DMS79 treated with DMSO at 0.1 percent for 48 hours (cell line): ENCODE measurements around the gene TRABD2B.
A peak's percentile ranks its signal among the peaks of the same experiment; 100 is the strongest.

Source experiments
- DNase-seq: peaks from one replicate; lab custom pipeline; 2025; lab: John Stamatoyannopoulos, UW

TRABD2B gene

DNA sequence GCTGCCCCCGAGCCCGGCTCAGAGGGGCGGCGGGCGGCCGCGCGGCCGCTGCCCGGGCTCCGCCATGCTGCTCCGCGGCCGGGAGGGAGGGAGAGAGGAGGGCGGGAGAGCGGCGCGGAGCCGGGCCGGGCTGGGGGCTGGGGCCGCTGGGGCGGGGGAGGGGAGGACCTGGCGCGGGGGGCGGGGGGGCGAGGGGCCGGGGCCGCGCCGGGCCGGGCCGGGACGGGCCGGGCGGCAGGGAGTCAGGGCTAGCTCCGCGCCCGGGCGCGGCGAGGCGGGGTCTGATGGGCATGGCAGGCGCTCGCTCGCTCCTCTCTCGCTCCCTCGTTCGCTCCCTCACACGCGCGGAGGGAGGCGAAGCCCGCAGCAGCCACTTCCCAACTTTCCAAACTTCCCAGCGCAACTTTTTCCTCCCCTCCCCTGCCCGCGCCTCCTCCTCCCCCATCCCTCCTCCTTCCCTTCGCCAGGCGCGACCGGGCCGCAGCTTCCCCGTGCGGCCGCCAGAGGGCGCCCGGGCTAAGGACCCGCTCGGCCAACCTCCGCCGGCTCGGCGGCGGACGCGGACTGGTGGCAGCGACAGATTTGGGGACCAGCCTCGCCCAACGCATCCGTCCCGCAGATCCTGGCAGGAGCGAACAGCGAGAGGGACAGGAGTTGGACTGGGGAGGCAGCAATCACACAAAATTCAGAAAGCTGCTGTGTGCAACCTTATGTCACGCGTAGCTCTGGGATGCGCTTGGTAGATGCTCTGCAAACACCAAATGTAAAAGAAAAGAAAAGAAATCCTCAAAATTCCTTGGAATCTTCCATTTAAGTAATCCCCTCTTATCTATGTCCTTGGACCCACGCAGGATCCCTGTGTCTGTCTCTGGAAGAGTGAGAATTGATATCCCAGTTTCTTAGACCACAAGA, at the start of gene TRABD2B:
Gene TRABD2B (minus strand): TSS at position 97 of the 912 bp plus-strand sequence.
- DNase-seq, result peak; percentile 39

DNA sequence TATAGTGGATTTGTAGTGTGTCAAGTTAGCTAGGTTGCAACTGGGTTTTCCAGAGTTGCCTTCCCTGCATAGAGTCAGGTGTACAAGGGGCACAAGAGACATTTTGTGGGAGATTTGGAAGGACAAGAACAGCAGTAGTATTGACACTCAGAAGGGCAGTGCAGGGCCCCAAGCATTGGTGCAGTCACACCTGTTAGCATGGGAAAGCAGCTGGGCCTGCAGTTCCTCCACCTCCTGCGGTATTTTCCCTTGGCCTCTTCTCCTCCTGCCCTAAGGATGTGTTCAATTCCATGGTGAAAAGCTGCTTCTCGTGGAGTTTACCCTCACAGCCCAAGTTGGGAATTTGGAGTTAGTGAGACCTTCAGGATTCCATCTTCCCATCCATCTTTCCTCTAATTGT, 47.1 kb upstream of the TRABD2B start:
- DNase-seq, result no peak

DNA sequence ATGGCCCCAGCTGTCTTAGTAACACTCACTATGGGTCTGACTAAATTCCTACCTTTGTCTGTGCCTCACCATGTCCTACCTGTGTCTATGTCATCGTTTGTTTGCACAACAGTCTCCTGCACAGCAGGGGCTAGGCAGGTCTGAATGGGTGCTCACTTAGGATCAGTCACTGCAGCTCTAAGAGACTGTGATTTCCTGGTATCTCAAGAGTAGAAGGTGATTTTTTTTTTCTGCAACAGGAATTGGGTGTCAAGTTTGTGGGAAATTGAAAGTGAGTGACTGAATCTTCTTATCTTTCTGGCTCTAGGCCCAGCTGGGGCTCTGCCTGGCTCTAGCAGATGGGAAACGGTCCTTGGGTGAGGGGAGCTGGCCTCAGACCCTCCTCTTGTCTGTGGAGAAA, 46.4 kb upstream of the TRABD2B start:
- DNase-seq, result peak; percentile 41

DNA sequence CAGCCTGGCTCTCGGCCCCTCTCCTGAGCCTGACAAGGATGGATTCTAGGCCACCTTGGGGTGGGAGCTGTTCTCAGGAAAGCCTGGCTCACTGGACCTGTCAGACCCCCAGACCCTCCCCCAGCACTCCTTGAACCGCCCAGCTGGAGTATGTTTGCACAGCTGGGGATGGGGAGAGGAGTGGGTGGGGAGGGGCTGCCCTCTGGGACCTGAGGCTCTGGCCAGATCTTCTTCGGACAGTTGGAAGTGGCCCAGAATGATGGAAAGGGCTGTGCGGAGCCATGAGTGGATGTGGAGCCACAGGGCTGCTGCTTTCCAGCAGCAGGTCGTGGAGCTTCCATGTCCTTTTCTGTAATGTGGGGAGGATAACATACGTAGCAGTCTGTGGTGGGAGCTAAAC, 43.0 kb upstream of the TRABD2B start:
- DNase-seq, result no peak

DNA sequence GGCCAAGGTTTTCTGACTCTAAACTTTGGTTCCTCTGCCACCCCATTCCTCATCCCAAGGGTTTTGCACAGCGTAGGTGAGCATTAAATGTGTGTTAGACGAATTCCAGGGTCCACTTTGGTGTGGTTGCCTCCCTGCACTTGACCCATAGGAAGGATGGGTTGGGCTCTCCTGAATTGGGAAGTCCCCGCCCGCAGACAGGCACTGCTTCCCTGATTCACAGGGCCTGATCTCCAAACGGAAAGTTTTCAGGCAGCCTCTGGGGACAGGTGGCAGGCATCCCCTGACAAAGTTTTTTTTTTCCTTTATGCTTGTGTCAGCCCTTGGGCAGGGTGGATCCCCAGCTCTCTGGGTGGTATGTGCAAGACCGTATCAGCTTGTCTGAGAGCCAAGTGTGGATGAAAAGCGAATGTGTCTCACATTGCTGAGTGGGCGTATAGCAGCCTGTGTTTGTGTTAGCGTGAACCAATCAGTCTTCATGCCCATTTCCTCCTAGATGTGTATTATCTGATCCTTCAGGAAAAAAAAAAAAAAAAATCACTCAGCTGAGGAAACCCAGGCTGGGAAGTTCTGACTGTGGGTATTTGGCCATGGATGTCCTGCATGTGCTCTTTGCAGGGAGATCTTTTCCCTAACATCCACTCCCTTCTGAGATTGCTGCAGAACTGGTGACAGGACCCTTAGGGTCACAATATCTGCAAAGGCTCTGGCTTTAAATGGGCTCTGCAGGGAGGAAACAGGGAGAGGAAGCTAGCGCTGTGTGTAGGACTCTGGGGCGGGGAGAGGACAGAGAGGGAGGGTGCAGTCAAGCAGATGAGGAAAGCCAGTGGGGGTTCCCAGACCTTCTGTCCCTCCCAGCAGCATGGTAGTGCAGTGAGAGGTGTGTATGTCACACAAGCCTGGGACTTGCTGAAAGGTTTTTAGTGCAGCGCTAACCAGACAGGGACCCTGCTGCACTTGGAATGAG, 42.2 kb upstream of the TRABD2B start:
- peak; percentile 33 for DNase-seq

DNA sequence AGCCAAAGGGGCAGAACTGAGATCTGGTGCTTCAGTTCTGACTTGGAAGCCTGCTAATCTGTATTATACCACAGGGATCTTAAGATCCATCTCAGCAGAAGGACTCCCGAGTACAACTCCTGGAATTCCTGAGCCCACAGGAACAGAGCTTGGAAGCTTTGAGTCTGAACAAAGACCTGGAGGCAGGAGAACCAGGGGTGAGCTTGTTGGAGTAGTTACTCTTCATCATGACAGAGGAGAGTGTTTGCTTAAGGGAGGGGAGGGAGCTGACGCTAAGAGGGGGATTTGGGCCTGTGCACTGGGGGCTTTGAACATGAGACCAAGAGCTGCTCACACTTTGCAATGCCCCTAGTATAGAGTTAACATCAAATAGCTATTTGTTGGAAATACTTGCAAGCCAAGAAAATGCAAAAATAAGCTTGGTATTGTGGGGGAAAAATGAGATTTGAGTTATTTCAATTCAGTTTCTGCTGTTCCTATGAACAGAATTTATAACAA, 41.1 kb upstream of the TRABD2B start:
- no peak for DNase-seq

DNA sequence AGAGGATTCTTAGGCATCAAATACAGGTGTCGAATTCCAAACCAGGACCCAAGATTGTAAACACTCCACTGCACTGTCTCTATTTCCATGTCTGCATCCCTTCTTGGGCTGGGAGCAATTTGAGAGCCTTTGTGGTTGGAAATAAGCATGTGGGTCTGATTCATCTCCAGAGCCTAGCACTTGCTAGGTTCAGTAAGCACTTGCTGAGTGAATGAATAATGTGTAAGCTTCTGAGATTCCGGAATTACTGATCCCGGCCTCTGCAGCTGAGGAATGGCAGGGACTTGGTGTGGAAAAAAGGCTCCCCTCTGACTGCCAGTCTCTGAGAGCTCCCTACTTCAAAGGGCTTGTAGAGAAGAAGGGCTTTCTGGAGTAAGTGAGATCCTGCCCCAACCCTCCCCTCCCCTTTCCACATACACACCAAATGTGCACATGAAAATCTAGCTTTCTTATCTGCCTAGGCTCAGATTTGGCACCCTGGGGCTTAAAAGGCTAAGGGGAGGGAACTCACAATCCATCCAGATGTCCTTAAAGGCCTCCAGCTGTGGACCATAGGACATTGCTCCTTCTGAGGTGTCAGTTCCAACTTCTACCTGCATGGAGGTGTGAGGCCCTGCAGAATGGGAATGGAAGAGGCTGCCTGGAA, 39.6 kb upstream of the TRABD2B start:
- DNase-seq, result peak; percentile 17

DNA sequence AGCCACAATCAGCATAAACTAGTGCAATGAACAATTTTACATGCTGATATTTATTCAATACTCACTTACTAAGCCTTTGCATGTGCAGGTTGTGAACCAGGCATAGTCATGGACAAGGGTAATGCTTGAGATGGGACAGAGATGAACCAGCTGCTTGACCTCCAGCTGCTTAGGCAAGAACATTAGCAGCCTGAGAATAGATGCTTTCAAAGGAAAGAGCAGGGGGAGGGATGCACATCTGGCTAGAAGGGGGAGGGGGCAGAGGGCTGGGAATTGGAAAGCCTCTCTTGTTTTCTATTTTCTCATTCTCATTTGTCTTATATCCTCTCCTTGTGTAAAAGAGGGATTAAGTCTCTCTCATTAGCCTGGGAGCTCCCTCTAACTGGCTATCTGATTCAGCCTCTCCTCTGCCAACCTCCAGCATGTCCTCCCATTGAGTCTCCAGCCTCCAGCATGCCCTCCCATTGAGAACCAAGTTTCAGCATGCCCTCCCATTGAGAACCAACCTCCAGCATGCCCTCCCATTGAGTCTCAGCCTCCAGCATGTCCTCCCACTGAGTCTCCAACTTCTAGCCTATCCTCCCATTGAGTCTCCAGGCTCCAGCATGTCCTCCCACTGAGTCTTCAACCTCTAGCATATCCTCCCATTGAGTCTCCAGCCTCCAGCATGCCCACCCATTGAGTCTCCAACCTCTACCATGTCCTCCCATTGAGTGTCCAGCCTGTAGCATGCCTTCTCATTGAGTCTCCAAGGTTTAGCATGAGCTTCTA, 38.4 kb upstream of the TRABD2B start:
- DNase-seq, result no peak

DNA sequence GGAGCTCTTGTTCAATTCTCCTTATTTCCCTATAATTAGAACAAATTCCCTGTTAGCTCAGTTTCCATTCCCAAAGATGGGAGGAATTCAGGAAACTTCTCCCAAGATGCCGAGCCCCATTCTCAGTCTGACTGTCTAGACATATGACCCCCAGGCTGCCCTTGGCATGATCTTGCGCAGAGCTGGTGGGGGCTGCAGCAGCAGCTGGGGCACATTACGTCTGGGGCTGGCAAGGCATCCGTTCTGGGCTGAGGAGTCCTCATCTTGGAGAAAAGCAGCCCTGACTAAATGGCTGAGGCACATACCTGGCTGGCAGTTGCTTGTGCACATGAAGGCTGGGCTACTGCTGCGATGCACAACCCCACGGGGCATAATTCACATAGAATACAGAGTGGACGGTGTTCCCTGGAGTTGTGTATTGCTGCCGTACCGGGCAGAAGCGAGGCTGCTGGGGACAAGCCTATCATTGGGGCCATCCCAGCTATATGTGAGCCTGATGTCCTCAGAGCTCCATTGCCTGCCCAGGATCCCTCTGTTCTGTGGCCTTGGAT, 36.4 kb upstream of the TRABD2B start:
- no peak for DNase-seq

DNA sequence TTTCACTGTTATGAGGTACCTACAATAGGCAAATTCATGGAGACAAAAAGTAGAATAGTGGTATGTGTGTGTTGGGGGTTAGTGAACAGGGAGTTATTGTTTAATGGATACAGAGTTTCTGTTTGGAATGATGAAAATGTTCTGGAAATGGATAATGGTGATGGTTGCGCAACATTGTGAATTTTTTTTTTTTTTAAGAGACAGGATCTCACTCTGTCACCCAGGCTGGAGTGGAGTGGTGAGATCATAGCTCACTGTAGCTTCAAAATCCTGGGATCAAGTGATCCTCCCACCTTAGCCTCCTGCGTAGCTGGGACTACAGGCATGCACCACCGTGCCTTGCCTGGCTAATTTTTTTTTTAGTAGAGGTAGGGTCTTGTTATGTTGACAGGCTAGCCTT, 34.5 kb upstream of the TRABD2B start:
- DNase-seq, result no peak

DNA sequence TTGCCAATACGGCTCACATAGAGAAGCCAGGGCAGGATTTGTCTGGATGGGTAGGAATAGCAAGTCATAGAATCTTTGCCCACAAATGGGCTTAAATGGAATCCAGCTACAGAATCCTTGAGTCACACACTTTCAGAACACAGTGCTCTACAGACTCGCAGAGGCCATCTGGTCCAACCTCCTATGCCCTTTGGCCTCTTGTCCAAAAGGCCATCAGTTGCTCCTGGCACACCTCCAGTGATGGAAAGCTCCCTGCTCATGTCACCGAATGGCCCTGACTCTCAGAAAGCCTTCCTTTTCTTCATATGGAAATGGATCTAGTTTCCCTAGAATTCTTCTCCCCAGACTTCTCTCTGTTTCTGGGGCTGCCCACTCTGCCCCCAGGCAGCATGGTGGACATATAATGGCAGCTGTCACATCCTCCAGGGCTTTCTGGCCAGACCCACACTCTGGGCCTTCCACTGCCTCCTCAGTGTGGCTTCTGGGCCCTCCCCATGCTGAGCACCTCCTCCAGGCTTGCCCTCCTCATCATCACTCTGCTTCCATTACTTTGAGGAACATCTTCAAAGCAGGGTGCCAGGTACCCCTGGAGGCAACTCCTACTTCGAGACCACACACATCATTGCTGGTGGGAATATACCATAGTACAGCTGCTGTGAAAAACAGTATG, 33.6 kb upstream of the TRABD2B start:
- no peak for DNase-seq

DNA sequence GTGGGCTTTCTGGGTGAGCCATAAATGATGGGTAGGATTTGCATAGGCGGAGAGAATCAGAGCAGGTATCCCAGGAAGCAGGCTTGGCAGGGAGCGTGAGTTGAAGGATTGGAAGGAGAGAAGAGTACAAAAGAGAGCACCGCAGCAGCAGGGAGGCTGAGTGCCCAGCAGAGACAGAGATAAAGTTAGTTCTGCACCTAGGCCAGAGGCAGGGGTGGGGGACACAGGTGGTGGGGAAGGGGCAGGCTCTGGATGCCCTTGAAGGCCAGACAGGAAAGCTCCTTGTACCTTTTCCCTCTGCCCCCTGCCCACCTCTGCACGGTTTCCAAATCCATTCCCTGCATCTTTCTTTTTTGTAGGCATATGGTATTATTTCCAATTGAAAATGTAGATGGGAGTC, 33.0 kb upstream of the TRABD2B start:
- DNase-seq, result no peak

DNA sequence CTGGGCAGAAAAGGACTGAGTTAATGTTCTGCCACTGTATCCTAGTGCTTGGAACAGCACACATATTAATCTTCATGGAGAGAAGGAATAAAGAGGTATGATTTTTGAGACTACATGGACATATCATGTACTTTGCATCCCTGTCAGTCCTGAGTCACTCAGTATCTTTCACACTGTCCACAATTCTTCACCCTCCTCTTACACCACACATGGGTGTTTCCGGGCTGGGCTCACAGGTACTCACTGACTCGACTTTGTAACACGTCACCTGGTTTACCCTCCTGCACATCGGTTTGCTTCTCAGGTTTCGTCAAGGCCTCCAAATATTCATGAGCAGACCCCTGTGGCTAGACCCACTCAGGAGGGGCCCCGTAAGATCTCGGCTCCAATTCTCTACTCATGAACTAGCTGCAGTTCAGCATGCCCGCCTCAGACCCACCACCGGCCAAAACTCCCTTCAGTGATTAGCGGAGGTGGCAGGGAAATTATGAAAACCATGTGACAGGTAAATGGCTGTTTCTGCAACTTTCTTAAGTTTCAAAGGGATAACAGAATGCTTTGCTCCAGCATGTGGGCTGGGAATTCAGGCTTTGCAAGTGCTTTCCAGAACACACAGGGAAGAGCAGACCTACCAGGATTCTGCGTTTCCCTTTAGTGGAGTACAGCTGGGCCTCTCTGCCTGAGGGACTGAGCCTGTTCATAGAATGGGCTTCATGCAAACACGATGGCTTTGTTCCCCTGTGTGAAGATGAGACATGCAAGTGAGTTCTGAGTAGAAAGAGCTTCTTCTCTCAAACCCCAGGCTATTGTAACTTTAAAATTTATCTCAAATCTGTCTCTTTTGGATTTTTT, 31.3 kb upstream of the TRABD2B start:
- DNase-seq, result no peak

DNA sequence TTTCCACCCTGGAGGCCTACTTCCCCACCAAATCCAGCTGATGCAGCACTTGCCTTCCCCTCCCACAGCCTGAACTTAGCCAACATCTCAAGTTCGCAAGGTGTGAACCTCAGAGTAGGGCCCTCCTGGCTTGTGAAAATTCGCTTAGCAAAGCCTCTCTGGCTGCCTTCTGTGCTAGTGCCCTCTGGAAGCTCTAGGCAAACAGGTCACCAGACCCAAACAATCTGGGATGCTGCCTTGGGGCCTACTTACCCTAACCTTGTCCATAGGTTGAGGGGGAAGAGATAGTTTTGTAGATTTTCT, 30.3 kb upstream of the TRABD2B start:
- no peak for DNase-seq

DNA sequence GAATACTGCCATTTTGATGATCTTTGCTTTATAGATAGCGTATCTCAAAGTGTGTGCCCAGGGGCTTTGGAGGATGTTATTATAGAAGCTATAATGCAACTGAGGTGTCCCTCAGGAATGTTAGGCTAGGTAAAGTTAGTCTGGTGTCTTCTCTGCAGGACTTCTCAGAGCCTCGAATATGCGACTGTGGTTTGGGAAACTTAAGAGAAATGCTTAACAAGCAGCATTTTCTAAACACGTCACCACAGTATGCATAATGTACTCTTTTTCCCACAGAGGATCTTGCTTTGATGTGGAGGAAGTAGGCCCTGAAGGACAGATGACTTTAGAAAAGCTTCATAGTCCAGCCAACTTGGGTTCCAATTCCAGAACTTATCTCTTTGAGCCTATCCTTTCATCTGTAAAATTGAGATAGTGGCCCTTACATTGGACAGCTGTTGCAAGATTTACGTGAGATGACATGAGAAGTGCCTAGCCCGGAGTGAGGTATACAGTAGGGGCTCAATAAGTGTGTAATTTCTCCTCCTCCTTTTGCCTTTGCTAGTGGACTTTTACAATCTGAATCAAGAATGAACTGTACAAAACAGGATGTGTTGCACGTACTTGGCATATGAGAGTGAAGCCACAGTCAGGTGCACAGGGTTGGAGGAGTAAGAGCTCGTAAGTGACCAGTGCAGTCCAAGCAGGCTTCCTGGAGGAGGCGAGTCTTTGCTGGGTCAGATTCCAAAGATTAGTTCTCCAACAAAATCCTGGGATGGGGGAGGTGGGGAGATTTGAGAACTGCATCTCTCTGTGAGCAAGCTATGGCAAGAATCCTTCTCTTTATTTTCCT, 29.7 kb upstream of the TRABD2B start:
- no peak for DNase-seq

DNA sequence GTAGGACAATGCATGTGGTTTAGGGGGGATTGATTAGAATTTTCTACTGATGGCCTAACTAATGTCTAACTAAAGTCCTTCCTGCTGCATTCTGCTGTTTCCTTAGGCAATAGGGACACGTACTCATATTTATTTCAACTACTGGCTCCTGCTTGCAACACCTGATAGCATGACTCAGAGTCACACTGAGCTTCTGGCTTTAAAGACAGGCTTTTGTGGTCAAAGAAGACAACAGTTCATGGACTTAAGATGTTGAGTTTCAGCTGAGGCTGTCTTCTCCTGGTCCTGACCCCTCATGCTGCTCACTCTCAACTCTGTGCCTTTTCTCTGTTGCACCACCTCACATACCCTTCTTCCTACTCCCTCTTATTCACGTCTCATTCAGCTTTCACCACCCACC, 29.1 kb upstream of the TRABD2B start:
- no peak for DNase-seq

DNA sequence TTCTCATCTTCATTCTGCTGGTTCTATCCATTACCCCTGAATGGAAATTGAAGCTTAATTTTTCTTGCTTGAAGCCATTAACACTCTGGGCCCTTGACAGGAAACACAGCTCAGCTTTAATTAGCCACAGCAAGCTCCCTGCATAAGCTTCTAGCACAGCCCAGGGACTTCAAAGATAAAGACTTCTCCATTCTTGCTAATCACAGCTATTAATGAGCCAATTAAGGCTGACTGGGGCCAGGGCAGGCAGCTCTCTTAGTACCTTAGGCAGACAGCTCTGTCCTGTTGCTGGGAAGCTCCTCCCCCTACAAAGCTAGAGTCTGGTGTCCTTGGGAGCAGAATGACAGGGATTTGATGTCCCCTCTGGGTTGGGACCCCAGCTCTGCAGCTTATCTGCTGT, 27.9 kb upstream of the TRABD2B start:
- DNase-seq, result no peak

DNA sequence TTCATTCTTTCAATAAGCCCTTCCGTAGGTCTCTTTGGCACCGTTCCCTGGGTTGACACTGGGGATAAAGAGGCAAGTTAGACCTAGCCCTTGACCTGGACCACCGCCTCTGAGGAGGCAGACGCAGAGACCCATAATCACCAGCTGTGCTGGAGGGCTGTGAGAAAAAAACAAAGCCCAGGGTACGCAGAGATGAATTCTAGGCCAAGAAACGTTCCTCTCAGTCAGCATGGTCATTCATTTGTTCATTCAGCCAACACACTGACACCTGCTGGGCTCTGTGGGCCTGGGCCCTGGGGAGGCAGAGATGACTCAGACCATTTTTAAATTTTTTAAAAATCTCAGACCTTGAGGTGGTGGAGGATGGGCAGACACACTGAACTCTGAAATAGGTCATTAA, 26.3 kb upstream of the TRABD2B start:
- DNase-seq, result no peak

DNA sequence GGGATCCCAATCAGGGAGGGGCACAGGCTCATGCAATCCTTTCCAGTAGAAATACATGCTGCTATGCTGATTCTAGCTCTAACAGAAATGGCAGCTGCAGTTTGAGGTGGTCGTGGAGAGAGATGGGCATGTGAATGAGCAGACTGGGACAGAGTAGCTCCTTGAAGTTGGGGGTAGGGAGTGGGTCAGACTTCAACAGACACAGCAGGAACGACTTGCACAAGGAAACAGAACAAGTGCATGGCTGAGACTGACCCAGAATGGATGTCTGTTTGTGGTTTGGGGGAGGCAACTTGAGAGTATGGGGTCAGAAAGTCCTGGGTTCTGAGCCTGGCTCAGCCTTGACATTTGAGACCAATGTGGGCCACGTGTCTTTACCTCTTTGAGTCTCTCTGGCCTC, 25.1 kb upstream of the TRABD2B start:
- DNase-seq, result no peak
